ENCODE results near the gene PSMB7.

GRCh38 chr9:124412228-124412575 is 3.0 kb downstream of the PSMB7 start:
- TF ChIP-seq CTCF (IDR thresholded peaks at IDR 0.05; ENCODE audit: low read depth, low read length): no peak
- no peak for TF ChIP-seq POLR2A (IDR thresholded peaks at IDR 0.05; ENCODE audit: extremely low read depth, insufficient read length)
- no peak for TF ChIP-seq MAX (IDR thresholded peaks at IDR 0.05; ENCODE audit: low read depth, low read length)

Data from NB4 (cell line).